Activated CD8-positive, alpha-beta memory T cell treated with anti-CD3 and anti-CD28 coated beads, Interleukin-2, amount 50 U/mL, for 48 hours (primary cell): ENCODE results near the gene RAB24.
"Not testable (repeated sequence)": the region's sequence is repeated elsewhere in the genome, so short reads cannot be mapped to it uniquely, and the experiment has no call there.

Experiments used
- DNase-seq: peaks from one replicate; pipeline ENCODE4 v3.0.0-alpha.2; 2020

Gene RAB24

GRCh38 chr5:177303121-177303924 is at the start of gene RAB24, which contains the start of gene PRELID1:
TSS of gene RAB24 (minus strand) at chr5:177303719. CDS start at chr5:177303288, 431 bp downstream.
TSS of gene PRELID1 (plus strand) at chr5:177303799. CDS start at chr5:177303986, 187 bp downstream.
- peak; percentile 96 for DNase-seq

DNA sequence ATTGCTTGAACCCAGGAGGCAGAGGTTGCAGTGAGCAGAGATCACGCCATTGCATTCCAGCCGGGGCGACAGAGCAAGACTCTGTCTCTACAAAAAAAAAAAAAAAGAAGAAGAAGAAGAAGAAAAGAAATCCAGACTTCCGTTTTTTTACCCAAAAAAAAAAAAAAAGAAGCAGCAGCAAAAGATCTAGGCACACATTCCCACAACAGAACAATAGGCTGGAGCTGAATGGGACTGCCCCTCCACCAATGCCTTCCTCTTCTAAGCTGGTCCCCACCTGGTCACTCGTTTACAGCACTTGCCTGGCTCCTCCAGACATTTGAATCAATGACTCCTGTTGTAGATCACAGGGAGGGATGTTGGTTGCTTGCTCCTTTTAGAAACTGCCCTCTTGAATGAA is 49.6 kb upstream of the RAB24 start:
- no peak for DNase-seq

DNA sequence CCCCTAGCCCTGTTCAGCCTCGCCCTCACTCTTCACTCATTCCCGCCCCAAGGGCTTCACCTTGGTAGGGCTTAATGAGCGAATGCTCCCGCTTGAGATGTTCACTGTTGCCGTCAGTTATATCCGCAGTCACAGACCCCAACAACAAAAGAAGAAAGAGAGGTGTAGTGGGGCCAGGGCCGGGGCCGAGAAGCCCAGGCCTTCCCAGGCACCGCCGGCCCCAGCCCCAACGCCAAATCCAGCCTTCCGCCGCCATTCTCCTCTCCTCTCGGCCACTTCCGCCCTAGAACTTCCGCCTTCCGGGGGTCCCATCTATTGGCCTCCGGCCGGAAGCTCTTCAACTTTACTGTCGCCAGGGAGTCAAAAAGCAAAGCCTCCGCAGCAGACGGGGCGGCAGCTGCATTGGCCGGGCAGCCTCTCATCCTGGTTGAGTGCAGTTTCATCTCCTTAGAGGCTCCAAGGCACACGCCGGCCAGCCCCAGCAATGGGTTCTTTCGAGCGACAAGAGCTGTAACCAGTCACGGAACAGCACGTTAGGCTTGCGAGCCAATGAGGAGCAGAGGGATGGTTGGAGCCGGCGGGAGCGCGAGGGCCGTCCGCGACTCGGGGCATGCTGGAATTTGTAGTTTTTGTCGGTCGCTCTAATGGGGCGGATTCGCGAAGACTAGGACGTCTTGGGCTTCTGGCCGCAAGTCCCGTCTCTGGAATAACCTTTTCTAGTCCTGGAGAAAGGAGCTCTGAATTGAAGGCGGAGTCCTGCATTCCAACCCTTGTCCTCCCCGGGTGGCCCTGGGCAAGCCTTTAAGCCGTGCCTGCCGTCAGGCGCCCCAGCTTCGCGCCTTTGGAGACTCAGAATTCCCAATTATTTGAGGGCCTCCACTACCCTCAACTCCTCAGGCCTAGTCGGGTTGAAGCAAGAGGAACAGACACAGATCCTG is 48.1 kb upstream of the RAB24 start, which contains the start of gene LMAN2:
Gene LMAN2, minus strand, starts transcription at position 277 of the 938 bp plus-strand sequence. Its CDS starts 21 bp downstream, at position 256.
- peak; percentile 92 for DNase-seq

DNA sequence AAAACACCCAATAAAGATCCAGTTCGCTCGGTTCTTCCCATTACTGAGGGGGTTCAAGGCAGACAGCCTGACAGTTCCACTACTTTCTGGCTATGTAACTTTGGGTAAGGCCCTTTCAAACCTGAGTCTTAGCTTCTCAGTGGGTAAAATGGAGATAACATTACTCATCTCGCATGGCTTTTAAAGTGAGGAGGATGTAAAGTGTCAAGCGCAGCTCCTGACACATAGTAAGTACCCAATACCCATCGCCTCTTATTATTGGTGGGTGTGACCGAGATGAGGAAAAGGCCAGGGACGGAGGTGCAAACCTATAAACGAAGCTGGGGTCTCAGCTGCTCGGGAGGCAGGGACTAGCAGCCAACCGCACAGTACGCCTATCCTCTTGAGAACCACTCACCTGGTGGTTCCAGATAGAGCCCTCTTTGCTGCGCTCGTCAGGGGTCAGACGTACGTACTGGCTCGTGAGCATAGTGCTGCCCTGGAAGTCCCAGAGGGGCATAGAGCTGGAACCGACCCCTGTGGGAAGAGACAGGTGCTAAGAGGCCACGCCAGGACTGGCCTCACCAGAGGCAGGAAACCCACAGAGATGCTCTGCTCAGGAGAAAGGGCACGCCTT is 47.4 kb upstream of the RAB24 start:
- DNase-seq: no peak

DNA sequence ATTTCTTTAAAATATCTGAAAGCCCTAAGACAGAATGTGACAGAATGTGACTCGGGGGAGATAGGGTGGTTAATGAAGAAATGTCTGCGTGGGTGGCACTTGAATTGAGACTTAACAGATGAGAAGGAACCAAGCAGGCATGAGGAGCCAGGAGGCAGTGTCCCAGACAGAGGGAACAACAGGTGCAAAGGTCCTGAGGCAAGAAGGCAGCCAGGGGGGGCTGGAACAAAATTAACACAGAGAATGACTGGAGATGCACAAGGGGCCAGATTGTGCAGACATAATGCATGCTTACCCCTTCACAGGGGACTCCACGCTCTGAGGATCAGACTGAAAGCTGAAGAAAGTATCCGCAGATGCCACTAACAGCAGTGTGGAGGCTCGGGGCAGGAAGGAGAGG is 46.2 kb upstream of the RAB24 start:
- no peak for DNase-seq

DNA sequence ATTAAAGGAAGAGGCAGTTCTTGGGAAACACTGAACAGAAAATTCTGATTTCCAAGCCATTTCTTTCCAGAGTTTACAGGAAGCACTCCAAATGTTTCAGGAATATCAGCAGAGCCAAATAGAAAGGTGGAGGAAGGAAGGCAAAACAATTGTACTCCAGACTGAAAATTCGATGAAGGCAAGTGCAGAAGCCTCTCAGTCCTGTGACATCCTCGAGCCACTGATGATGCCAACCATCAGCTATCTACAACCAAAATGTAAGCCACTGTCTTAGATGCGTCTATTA is 45.8 kb upstream of the RAB24 start:
- no peak for DNase-seq

DNA sequence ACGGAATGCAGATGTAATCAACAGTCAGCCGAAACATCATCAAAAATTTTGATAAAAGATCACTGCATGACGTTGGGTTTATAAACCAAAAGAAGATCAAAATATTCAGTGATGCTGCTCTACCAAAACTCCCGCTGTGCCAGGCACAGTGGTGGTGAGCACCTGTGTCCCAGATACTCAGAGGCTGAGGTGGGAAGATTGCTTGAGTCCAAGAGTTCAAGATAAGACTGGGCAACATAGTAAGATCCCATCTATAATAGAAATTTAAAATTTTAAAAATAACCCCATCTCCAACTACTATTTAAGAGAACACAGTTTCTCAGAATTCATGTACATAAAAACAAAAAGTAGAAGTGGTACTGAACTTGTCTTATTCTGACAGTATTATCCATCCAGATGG is 44.2 kb upstream of the RAB24 start:
- no peak for DNase-seq

GRCh38 chr5:177346820-177347219 is 43.3 kb upstream of the RAB24 start:
- DNase-seq: no peak

DNA sequence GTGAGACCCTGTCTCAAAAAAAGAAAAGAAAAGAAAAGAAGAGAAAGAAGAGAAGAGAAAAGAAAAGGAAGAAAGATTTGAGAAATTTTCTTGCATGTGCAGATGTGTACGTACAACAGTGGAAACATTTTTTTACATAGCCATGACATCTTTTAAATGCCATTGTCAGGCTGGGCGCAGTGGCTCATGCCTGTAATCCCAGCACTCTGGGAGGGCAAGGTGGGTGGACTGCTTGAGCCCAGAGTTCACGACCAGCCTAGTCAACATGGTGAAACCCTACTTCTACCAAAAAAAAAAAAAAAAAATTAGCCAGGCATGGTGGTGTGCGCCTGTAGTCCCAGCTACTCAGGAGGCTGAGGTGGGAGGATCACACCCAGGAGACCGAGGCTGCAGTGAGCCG is 41.4 kb upstream of the RAB24 start:
- DNase-seq: no peak

DNA sequence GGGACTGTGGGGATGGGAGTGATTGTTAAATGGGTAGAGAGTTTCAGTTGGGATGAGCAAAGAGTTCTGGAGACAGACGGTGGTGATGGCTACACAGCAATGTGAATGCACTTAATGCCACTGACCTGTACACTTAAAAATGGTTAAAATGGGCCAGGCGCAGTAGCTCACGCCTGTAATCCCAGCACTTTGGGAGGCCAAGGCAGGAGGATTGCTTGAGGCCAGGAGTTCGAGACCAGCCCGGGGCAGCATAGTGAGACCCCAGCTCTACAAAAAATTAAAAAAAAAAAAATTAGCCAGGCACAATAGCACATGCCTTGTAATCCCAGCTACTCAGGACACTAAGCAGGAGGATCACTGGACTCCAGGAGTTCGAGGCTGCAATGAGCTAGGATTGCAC is 40.3 kb upstream of the RAB24 start:
- no peak for DNase-seq

DNA sequence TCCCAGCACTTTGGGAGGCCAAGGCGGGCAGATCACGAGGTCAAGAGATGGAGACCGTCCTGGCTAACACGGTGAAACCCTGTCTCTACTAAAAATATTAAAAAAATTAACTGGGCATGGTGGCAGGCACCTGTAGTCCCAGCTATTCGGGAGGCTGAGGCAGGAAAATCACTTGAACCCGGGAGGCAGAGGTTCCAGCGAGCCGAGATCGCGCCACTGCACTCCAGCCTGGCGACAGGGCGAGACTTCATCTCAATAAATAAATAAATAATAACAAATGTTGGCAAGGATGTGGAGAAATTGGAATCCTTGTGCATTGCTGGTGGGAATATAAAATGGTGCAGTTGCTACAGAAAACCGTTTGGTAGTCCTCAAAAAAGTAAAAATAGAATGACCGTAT is 39.5 kb upstream of the RAB24 start:
- not testable (repeated sequence) for DNase-seq

- DNase-seq: no peak
These were observed 35.7 kb upstream of the RAB24 start for GRCh38 chr5:177339107-177339638.

DNA sequence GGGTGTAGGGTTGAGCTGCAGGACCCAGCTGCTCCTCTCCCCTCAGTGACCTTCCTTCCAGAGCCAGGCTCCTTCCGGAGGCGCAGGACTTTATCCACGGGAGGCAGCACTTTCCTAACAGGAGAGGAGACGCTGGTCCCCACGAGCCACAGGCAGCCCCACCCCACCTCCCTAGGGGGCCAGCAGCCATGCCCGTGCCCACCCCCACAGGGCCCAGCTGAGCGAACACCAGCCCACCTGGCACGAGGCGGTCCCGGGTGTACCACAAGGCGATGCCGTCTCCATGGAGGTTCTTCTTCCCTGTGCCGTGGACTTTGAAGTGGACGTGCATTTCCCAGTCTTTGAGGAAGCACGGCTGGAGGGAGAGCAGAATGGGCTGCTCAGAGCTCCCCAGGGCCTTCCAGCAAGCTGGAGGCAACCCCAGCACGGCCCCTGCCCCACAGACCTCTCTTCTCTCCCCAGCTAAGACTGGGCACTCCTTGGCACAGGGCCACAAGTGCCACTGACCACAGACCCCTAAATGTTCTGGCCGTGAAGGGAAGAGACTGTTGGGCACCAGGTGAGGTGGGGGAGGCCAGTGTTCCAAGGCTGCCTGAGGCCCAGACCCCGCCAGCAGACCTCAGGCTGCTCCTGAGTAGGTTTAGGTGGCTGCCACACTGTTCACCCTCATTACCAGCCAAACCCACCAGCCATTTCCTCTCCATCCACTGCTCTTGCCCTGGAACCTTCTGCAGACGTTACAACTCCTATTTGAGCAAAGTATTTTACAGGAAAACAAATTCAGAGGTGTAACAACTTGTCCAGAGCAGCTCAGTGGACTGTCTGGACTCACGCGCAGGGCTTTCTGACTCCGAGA is 35.0 kb upstream of the RAB24 start:
- DNase-seq: no peak

- no peak for DNase-seq
These were observed 33.3 kb upstream of the RAB24 start for GRCh38 chr5:177336603-177337494.

DNA sequence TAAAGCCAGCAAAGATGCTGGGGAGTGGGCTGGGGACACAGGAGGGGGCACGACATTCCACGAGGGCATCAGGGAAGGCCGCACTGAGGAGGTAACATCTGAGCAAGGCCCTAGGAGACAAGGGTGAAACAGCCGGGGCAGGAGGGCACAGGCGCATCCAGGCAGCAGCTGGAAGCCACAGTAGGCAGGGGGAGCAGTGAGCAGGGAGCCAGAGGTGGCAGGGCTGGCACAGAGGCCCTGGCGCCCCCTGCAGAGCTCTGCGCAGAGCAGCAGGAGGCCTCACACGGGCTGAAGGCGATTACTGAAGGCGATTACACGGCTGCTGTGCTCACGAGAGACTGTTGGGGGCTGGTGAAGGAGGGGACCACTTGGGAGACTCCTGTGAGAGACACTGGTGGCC is 32.6 kb upstream of the RAB24 start:
- no peak for DNase-seq

GRCh38 chr5:177335701-177336065 is 32.2 kb upstream of the RAB24 start:
- no peak for DNase-seq

- DNase-seq: no peak
These were observed 31.5 kb upstream of the RAB24 start for GRCh38 chr5:177334781-177335700.

GRCh38 chr5:177334155-177334551 is 30.6 kb upstream of the RAB24 start:
- no peak for DNase-seq

DNA sequence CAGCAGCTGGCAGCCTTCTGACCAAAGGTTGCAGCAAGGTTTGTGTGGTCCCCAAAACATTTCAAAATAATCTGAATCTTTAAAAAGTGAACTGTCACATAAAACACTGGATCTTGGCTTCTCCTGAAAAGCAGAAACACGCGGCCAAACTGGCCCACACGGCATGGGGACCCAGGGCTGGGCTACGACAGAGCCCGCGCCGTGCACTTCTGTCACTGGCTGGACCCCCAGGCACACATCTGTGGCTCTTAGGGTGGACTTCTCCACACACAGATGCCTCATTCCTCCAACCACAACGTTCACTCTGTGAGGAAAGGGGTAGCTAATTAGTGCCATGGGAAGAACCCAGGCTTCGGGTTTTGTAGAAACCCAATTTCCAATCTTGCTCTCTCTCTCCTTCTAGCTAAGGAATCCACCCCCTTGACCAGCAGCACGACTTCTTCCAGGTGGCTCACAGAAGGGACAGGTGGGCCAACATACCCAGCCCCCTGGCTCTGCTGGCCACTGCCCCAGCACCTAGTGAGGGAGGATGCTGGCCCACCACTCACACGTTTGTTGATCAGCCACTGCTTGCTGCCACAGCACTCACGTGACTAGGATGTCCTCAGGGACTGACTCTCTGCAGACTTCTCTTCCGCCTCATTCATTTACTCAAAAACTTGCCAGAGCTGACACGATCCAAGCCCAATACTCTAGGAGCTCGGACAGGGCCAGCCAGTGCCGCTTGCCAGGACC is 30.1 kb upstream of the RAB24 start:
- no peak for DNase-seq
